Stimulated activated CD8-positive, alpha-beta memory T cell treated with anti-CD3 and anti-CD28 coated beads, Interleukin-7, amount 100 ng/mL, for 24 hours (primary cell): ENCODE measurements around the gene TSC22D4.

Experiments
- DNase-seq: peaks from one replicate; pipeline ENCODE4 v3.0.0-alpha.2; 2020; ENCODE audit warnings: low read depth

Gene TSC22D4

GRCh38 chr7:100428199-100428966 lies 50.6 kb downstream of the TSC22D4 start, which contains the start of gene ZCWPW1:
Gene ZCWPW1 (minus strand): TSS chr7:100428703. CDS start chr7:100420649, 8,054 bp downstream.
- DNase-seq = peak; percentile 93

GRCh38 chr7:100427762-100428198 lies 51.2 kb downstream of the TSC22D4 start:
- no peak for DNase-seq

GRCh38 chr7:100426516-100426915 lies 52.5 kb downstream of the TSC22D4 start:
- no peak for DNase-seq

GRCh38 chr7:100425347-100425746 lies 53.7 kb downstream of the TSC22D4 start:
- DNase-seq = no peak

- no peak for DNase-seq
Measured at GRCh38 chr7:100423315-100423714, 55.7 kb downstream of the TSC22D4 start.

GRCh38 chr7:100419660-100420226 lies 59.3 kb downstream of the TSC22D4 start:
- no peak for DNase-seq

- DNase-seq = no peak
Measured at GRCh38 chr7:100418930-100419659, 59.9 kb downstream of the TSC22D4 start.
